Activated T-cell treated with anti-CD3 and anti-CD28 coated beads for 4 hours (primary cell): ENCODE measurements around the gene RAB17.

Experiments used
- DNase-seq: peaks from one replicate; pipeline ENCODE4 v3.0.0-alpha.2; 2020

RAB17 gene

DNA sequence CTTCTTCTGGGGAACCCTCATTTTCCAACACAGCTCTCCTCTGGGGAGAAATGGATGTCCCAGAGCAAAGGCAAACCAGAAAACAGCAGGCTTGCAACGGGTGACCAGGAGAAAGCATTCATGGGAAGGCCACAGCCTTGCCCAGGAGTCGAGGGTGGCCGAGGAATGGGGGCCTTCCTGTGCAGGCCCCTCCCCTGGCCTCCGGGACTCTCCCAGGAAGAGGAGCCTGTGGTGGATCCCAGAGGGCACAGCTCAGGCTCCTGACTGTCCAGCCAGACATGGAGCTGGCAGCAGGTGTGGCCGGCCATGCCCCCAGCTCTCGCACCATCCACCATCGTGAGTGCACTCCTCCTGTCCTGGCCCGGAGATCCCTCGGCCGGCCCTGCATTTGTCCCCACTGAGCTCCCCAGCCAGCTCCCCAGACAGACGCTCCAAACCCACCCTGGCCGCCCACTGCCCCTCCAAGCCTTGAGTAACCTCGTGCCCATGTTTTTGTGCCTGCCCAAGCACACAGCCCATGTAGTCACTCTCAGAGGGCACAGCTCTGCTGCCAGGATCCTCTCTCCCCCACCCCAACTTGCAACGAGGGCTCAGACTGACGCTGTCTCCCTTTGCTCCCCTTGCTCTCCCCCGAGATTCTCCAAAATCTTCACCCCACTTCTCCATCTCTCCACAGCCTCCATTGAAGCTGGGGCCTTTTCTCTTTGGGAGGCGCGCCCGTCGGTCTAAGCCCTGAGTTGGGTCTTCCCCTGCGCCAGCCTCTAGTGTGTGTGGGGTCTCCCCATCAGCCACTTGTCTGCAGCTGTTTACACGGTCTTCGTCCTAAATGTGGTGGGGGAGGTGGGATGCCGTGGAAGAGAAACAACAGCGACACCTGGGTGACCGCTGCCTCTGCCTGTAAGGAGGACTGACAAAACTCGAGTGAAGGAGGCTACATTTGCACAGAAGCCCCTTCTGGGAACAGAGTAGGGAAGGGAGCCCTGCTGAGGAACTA, 14.4 kb downstream of the RAB17 start:
- no peak for DNase-seq

DNA sequence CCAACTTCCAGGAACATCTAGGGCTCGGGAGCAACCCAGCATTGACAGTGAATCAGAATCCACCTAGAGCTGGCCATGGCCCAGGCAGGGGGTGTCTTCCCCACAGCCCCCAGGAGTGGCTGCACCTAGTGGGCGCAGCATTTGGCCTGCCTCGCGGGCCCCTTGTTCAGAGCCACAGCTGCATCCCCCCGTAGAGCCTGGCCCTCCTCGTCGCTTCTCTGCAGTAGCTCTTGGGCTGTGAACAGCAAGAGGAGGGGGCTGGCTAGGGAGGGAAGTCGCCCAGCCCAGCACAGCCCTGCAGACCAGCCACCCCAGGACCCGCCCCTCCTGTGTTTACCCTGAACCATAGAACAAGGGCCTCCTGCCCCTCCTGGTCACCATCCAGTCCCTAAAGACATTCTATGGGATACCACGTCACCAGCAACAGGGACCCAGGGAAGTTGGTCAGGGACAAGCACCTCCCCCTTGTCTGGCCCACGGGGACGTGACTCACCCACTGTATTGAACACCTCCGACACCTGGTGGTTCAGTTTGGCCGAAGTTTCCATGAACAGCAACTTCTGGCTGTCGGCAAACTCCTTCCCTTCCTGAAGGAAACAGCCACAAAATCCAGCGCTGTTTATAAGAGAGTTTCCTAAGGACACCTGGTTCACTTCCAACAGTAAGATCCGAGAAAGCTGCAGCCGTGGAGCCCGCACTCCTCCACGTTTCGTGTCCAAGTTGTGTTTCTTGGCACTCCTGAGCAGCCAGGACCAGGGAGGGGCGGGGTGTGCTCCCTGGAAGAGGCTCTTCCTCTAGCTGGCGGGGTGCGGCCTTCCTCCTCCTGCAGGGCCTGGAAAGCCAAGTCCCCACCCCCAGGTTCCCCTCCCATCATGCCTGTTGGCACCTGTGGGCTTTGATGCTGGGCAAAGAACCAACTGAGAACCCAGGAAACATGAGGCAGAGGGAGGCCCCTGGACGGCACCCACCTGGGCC, 15.4 kb downstream of the RAB17 start:
- no peak for DNase-seq

DNA sequence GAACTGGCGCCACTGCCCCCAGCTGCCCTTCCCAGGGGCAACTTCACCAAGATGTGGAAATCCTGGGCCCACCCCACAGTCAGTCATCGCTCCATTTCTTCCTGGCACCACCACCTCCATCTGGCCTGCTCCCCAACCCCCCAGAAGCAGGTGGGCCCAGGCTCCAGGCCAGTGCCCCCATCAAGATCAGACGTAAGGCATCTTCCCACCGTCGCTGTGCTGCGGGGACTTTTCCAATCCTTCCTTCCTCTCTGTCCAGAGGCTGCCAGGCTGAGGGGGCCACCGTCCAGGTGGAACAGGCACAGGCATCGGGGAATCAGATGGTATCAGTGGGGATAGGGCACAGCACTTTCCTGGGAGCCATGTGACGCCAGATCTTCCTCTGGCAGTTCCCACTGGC, 16.1 kb downstream of the RAB17 start:
- DNase-seq, result no peak

DNA sequence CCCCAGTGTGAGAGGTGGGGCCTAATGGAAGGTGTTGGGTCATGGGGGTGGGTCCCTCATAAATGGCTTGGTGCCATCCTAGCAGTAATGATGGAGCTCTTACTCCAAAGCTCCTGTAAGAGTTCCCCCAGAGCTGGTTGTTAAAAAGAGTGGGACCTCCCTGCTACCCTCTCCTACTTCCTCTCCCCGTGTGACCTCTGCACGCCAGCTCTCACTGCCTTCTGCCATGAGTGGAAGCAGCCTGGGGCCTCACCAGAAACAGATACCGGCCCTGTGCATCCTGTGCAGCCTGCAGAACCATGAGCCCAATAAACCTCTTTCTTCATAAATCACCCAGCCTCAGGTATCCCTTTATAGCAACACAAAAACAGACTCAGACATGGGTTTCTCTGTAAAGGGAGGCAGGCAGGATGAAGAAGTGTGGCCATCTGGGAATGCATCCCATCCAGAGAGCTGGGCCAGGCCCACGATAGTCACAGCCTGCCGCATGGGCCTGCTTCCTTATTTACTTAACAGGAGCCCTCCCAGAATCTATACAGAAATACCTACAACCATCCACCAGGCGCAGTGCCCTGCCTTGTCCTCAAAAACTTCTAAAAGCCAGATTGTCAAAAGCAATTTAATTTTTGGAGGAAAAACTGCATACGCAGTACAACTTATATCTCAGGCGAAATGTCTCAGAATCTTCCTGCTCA, 16.7 kb downstream of the RAB17 start:
- DNase-seq, result no peak

DNA sequence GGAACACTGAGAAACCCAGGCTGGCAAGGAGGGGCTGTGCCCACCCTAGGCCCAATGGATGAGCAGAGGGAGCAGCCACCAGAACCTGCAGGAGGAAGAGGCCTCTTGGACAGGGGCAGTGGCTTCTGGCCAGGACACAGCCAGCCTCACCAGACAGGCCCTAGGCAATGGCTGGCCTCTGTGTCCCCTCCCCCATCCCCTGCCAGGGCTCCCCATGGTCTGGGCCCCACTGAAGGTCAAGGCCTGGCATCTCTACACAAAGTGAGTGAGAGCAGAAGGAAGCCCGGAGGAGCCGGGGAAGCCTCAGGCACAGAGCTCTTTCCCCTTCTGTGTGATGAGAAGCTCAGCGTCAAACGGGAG, 17.8 kb downstream of the RAB17 start:
- DNase-seq, result no peak

DNA sequence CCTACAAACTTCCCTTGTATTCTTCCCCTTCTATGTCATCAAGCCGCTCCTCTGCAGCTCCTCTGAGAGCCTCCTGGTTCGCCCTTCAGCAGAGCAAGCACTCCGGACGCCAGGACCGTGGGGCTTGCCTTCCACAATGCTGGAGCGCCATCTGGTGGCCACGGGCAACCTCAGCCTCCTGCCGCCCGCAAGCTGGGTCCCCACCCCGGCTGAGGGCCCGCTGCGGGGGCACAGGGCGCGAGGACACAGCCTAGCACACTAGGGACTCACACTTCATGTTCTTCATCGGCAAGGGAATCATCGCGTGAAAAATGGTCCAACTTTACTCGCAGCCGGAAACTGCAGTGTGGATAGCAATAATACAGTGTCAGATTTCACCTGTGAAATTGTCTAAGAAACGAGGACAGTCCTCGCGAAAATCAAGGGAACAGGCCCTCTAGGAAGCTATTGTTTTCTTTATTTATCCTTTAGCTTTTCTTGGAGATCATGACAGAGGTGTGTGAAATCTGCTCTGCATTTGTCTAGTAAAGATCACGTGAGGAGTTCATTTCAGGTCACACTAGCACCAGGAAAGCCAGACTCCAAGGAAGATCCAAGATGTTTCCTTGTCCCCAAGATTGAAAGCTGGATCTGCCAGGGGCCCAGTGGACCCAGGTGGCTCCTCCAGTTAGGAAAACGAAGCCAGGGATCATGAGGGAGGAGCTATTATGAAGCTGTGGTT, 18.4 kb downstream of the RAB17 start:
- peak; percentile 85 for DNase-seq

DNA sequence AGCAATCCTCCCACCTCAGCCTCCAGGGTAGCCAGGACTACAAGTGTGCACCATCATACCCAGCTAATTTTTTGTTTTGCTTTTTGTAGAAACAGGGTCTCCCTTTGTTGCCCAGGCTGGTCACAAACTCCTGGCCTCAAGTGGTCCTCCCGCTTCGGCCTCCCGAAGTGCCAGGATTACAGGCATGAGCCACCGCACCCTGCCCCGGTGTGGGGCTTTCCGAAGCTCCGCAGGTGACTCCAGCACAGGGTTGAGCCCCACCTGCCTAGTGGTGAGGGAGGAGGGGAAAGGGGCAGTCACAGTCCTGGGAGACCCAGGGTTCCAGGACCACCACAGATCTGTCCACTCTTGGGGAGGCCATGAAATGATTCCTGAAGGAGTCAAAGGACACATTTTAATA, 19.0 kb downstream of the RAB17 start:
- DNase-seq, result no peak

DNA sequence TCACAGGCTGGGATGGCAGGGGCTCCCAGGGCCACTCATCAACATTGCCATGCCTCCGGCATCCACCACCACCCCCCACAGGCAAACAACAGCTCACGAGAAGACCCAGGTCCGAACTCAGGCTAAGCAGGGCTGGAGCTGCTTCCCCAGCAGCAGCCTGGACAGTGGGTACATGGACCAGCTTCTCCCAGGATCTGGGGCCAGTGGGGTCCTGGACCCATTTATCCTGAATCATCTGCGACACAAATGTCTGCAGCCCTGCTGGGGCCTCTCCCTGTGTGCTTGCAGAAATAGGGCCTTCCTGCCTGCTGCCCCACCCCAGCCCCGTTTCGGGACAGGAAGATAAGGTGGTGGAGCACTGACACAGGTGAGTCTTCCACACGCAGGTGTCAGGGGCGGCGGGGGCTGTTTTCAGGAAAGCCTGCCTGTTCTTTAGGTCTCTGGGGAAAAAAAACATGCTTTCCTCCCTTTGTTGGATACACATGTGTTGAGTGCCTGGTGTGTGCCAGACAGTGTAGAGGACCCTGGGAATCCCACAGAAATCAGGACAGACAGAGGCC, 19.7 kb downstream of the RAB17 start:
- DNase-seq, result no peak

DNA sequence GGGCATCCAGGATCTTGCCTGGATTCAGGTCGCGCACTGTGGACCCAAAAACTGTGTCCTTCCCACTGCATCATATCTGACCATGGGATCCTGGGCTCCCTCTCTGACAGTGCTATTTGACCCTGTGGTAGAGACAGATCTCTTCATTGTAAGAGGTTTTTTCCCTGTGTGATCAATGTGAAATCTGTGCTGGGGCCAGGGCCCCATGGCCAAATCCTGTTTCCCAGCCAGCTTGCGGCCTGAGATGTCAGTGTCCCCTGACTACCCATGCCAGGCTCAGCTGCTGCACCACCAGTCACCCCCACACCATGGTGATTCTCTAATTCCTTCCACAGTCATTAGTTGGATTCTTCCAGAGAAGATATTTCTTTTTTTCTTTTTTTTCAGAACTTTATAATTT, 20.6 kb downstream of the RAB17 start:
- no peak for DNase-seq

DNA sequence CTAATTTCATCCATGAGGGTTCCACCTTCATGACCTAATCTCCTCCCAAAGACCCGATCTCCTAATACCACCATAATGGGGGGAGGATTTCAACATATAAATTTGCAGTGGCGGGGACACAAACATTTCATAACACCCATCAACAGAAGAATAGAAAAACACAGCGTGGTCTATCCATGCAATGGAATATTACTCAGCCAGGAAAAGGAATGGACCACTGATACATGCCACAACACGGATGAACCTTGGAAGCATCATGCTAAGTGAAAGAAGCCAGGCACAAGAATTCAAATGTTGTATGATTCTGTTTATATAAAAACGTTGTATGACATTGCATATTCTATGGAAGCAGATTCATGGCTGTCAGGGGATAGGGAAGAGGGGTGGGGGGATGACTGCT, 21.5 kb downstream of the RAB17 start:
- no peak for DNase-seq

DNA sequence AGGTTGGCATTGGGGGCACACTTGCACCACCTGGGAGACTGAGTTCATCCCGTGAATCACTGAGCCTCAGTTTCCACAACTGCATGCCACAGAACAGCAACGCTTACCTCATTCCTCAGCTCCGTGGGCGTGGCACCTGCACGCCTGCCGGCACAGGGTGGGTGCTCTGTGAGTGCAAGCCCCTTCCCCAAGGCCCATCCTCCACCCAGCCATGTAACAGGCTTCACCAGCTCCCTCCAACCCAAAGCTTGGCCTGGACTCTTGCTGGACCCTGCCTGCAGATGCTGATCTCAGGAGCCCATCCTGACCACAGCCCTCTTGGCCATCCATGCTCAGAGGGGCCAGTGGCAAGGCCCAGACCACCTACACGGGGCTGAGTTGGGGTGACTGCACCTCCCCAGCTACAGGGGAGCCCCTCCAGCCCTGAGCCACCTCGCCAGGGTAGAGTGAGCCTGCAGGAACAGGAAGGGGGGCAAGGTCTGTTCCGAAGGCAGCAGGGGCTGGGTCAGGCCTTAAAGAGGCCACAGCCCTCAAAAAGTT, 22.3 kb downstream of the RAB17 start:
- no peak for DNase-seq

DNA sequence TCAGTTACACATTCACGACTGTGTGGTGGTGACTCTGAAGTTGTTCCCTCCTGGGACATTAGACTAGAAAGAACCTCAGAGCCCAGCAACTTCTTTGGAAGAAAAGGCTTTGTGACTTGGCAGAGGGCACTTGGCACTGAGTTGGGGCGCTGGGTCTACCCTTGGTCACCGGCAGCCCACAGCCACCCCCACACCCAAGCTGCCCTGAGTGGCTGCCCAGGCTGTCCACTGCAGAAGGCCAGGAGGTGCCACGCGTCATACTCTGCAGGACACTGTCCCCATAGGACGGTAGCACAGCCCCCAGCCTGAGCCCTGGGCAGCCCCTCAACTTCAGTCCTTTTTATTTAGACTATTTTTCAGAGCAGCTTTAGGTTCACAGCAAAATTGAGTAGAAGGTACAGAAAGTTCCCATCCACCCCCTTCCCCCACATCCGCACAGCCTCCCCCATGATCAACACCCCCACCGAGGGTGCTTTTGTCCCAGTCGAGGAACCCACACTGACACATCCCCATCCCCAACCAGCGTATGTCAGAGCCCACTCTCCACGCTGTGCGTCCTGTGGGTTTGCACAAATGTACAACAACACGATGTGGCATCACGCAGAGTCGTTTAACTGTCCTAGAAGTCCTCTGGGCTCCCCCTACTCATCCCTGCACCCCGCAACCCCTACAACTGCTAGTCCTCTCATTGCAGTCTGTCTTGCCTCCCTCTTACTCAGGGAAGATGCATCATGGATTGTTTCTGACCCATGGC, 23.1 kb downstream of the RAB17 start:
- DNase-seq, result no peak

DNA sequence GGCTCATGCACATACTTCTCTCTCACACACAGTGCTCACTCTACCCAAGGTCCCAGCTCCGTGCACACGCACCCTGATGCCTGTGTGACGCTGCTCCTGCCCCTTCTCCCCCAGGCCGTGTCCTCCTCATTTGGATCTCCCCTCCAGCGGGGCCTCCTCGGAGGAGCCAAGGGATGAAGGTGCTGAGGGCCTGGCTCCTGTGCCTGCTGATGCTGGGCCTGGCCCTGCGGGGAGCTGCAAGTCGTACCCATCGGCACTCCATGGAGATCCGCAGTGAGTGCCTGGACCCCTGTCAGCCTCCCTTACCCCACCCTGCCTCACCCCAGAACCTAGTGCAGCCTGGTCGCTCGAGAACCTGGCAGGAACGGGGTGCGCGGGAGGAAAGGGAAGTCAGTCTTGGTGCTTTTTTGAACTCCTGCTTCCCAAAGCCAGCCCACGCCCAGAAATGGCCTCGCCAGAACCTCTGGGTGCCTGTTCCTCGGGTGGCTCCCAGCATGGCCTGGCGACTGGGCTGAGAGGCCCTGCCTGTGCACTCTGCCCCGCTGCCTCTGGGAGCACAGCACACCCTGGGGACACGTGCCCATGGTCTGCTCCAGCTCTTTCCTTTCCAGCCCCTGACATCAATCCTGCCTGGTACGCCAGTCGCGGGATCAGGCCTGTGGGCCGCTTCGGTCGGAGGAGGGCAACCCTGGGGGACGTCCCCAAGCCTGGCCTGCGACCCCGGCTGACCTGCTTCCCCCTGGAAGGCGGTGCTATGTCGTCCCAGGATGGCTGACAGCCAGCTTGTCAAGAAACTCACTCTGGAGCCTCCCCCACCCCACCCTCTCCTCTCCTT, 23.9 kb downstream of the RAB17 start, which contains the start of gene PRLH:
Gene PRLH, plus strand, starts transcription at position 174 of the 835 bp plus-strand sequence. Its CDS starts 0 bp downstream, at position 174.
- DNase-seq, result no peak

DNA sequence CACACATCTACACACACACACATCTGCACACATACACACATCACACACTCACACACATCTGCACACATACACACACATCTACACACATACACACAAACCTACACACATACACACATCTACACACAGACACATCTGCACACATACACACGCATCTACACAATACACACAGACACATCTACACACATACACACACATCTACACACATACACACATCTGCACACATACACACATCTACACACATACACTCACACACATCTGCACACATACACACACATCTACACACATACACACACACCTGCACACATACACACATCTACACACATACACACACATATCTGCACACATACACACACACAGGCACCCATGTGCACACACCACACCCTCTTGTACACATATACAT, 24.6 kb downstream of the RAB17 start:
- no peak for DNase-seq

DNA sequence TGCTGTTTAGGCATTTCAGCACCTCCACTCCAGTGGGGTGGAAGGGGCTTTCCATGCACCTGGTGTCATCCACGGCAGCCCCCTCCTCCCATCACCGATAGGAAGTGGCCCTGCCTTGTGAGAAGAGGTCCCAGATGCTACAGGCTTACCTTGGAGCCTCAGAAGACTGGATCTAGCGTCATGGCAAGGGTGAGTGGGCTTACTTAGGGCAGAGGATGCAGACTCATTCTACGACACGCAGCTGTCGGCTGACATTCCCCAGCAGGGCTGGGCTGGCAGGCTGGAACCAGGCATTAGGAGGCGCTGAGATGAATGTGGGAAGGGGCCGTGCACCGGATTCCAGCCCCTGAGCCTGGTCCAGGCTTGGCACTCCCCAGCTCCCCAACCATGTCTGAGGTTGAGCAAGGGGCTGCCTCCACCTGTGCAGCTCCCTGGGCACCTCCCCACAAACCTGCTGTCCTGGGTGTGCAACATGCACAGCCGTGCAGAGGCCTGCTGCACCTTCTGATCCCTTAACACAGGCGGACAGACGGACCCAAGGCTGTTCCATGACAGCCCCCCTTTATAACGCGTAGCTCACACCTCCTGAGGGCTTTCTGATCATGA, 25.9 kb downstream of the RAB17 start:
- no peak for DNase-seq

DNA sequence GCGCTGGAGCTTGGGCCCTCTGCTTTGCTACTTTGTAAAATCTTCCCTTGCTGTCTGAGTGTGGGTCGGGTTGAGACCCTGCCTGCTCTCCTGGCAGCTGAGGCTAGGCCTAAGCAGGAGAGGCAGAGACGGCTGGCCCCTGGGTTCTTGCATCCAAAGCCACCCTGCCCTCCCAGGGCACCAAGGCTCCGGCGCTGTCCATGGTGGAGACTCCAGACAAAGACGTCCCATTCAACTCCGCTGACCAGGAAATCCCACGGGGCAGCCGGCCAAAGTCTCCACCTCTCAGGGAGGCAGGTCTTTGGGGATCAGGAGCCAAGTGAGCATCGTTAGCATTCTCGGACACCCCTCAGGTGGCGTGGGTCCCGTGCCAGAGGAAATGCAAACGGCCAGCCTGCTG, 26.7 kb downstream of the RAB17 start:
- no peak for DNase-seq

DNA sequence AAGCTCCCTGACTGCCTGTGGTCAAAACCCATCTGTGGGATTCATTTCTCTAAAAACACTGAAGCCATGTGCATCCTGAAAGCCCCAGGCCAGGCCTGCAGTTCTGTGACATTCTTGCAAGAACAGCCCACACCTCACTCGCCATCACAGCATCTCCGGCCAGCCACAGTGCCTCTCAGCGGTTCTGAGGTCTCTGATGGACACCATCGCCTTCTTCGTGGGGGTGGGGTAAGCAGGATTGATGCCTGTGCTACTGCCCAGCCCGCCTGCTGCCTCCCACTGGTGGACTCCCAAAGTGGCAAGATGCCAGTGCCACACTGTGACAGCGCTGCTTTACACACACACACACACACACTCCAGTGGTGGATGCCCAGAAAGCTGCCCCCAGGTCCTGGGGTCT, 29.3 kb downstream of the RAB17 start:
- no peak for DNase-seq

DNA sequence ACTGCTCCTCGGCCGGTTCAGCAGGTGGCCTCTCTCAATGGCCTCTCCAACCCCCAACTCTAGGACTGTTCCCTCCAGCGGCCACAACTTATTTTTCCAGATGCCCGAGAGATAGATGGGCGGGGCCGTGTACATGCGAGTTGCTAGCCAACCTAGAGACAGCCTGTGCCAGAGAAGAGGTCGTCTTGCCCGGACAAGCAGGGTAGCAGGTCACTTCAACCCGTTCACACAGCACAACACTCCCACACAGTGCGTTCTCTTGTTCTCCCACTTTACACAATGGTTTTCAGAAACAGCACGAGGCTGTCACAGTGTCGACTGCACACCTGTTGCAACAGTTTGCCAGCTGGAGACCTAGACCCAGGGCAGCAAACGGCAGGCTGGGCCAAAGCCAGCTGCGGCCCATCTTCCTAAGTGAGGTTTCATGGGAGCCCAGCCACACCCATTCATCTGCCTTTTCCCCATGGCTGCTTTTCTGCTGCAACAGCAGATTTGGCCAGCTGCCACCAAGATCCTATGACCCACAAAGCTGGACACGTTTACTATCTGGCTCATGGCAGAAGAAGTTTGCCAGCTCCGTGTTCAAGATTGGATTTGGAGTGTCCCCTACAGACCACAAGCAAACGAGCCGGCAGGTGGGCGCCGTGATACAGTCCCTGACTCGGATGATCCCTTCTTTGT, 31.4 kb downstream of the RAB17 start:
- no peak for DNase-seq

DNA sequence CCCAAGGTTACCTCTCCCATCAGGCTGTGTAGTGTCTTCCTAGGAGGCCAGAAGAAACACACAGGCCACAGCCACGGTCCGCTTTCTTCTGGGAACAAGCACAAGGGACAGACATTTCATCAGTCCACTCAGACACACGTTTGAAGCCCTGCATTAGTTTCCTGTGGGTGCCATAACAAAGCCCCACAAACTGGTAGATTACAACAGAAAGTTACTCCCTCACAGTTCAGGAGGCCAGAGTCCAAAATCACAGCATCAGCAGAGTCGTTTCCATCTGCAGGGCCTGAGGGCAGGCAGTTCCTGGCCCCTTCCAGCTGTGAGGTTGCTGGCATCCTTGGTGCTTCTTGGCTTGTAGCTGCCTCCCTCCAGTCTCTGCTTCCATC, 32.9 kb downstream of the RAB17 start:
- no peak for DNase-seq
